WTC11 (cell line): ENCODE data around the gene PINK1. TPM values are rescaled to one million over a fixed set of nuclear protein-coding genes. Genes with fewer than 3 reads are reported as not detected.

Experiments used
- ATAC-seq: fragments of 200-7000 bp; cut with Tn5 transposase; 2 replicates; pipeline ENCODE4 v1.10.0; 2021; ENCODE audit warnings: mild to moderate bottlenecking, moderate library complexity
- CTCF ChIA-PET: fragments of 300-600 bp; sonication (Branson Sonifier 250); formaldehyde crosslinking; loops from one replicate; lab custom pipeline; 2021; ENCODE audit warnings: antibody characterized with exemption; lab: Charles Lee
- POLR2A ChIA-PET: fragments of 350-600 bp; sonication (Branson Sonifier 250); formaldehyde crosslinking; loops from one replicate; lab custom pipeline; 2021; ENCODE audit warnings: antibody characterized with exemption; lab: Charles Lee
- DNase-seq: peaks from one replicate; pipeline ENCODE4 v3.0.0; 2021; ENCODE audit warnings: low spot score
- H3K27ac Mint-ChIP-seq: 2 replicates; pipeline ENCODE4 v1.8.0; 2021; ENCODE audit warnings: mixed read lengths
- H3K27me3 Mint-ChIP-seq: 2 replicates; pipeline ENCODE4 v1.8.0; 2021; ENCODE audit warnings: low read depth, mild to moderate bottlenecking, moderate library complexity, mixed read lengths
- H3K36me3 Mint-ChIP-seq: 2 replicates; pipeline ENCODE4 v1.8.0; 2021; ENCODE audit warnings: mixed read lengths
- H3K4me1 Mint-ChIP-seq: 2 replicates; pipeline ENCODE4 v1.8.0; 2022; ENCODE audit warnings: mixed read lengths
- H3K4me3 Mint-ChIP-seq: 2 replicates; pipeline ENCODE4 v1.8.0; 2021; ENCODE audit warnings: mild to moderate bottlenecking, moderate library complexity, mixed read lengths
- H3K9me3 Mint-ChIP-seq: 2 replicates; pipeline ENCODE4 v1.8.0; 2021; ENCODE audit warnings: mixed read lengths
- ATF2 ChIP-seq: sonication (generic); formaldehyde crosslinking; IDR thresholded peaks from 2 replicates; pipeline ENCODE4 v1.8.1; 2022; ENCODE audit warnings: low read depth, missing genetic modification reagents, borderline replicate concordance
- CREM ChIP-seq: sonication (generic); formaldehyde crosslinking; IDR thresholded peaks from 2 replicates; pipeline ENCODE4 v1.8.1; 2022; ENCODE audit warnings: mild to moderate bottlenecking, missing genetic modification reagents, moderate library complexity
- E2F4 ChIP-seq: sonication (generic); formaldehyde crosslinking; IDR thresholded peaks from 2 replicates; pipeline ENCODE4 v1.8.1; 2022; ENCODE audit warnings: low read depth, mild to moderate bottlenecking, moderate library complexity, missing genetic modification reagents, borderline replicate concordance
- E2F5 ChIP-seq: sonication (generic); formaldehyde crosslinking; IDR thresholded peaks from 2 replicates; pipeline ENCODE4 v1.8.1; 2022; ENCODE audit warnings: mild to moderate bottlenecking, moderate library complexity, missing genetic modification reagents
- GABPB1 ChIP-seq: sonication (generic); formaldehyde crosslinking; IDR thresholded peaks from 2 replicates; pipeline ENCODE4 v1.8.1; 2023; ENCODE audit warnings: mild to moderate bottlenecking, missing genetic modification reagents
- HMGA2 ChIP-seq: fragments of 250-450 bp; sonication (Bioruptor Pico); IDR thresholded peaks from 2 replicates; pipeline ENCODE4 v1.4.0; 2021; ENCODE audit warnings: mild to moderate bottlenecking, moderate library complexity
- IRF1 ChIP-seq: sonication (generic); formaldehyde crosslinking; IDR thresholded peaks from 2 replicates; pipeline ENCODE4 v1.8.0; 2023; ENCODE audit warnings: missing genetic modification reagents
- KAT7 ChIP-seq: sonication (generic); formaldehyde crosslinking; IDR thresholded peaks from 2 replicates; pipeline ENCODE4 v1.8.1; 2023; ENCODE audit warnings: missing genetic modification reagents, mild to moderate bottlenecking, borderline replicate concordance
- MXD4 ChIP-seq: fragments of 250-450 bp; sonication (Bioruptor Pico); IDR thresholded peaks from 2 replicates; pipeline ENCODE4 v1.8.0; 2021; ENCODE audit warnings: mild to moderate bottlenecking, moderate library complexity, borderline replicate concordance
- NFATC4 ChIP-seq: fragments of 250-450 bp; sonication (Bioruptor Pico); IDR thresholded peaks from 2 replicates; pipeline ENCODE4 v1.9.0; 2021; ENCODE audit warnings: mild to moderate bottlenecking
- OVOL2 ChIP-seq: fragments of 250-450 bp; sonication (Bioruptor Pico); IDR thresholded peaks from 2 replicates; pipeline ENCODE4 v1.9.0; 2021; ENCODE audit warnings: mild to moderate bottlenecking, borderline replicate concordance
- RELA ChIP-seq: sonication (generic); formaldehyde crosslinking; IDR thresholded peaks from 2 replicates; pipeline ENCODE4 v1.8.1; 2022; ENCODE audit warnings: missing genetic modification reagents, mild to moderate bottlenecking, borderline replicate concordance
- RORB ChIP-seq: fragments of 250-450 bp; sonication (Bioruptor Pico); IDR thresholded peaks from 2 replicates; pipeline ENCODE4 v1.9.0; 2021; ENCODE audit warnings: mild to moderate bottlenecking
- SMAD3 ChIP-seq: sonication (generic); formaldehyde crosslinking; IDR thresholded peaks from 2 replicates; pipeline ENCODE4 v1.8.0; 2022; ENCODE audit warnings: missing genetic modification reagents, mild to moderate bottlenecking, borderline replicate concordance
- SOX15 ChIP-seq: fragments of 250-450 bp; sonication (Bioruptor Pico); IDR thresholded peaks from 2 replicates; pipeline ENCODE4 v1.9.0; 2021; ENCODE audit warnings: mild to moderate bottlenecking
- TCF7 ChIP-seq: sonication (generic); formaldehyde crosslinking; IDR thresholded peaks from 2 replicates; pipeline ENCODE4 v1.8.0; 2022; ENCODE audit warnings: mild to moderate bottlenecking, low read depth, missing genetic modification reagents, moderate library complexity
- TP53 ChIP-seq: sonication (generic); formaldehyde crosslinking; IDR thresholded peaks from 2 replicates; pipeline ENCODE4 v1.8.1; 2023; ENCODE audit warnings: mild to moderate bottlenecking, missing genetic modification reagents
- ZBTB21 ChIP-seq: sonication (generic); formaldehyde crosslinking; IDR thresholded peaks from 2 replicates; pipeline ENCODE4 v1.8.1; 2023; ENCODE audit warnings: mild to moderate bottlenecking, missing genetic modification reagents, borderline replicate concordance
- ZNF219 ChIP-seq: sonication (generic); formaldehyde crosslinking; IDR thresholded peaks from 2 replicates; pipeline ENCODE4 v1.8.0; 2023; ENCODE audit warnings: missing genetic modification reagents, mild to moderate bottlenecking, borderline replicate concordance
- total RNA-seq: library from RNA; stranded (reverse); gene quantifications from 3 replicates; pipeline ENCODE4 v1.2.3, GENCODE V29; 2021
- TF ChIP-seq, protein P1 (sequence below): sonication (generic); formaldehyde crosslinking; IDR thresholded peaks from 2 replicates; pipeline ENCODE4 v1.8.0; 2023; ENCODE audit warnings: missing genetic modification reagents, mild to moderate bottlenecking, borderline replicate concordance

The PINK1 gene
- total RNA-seq, 1 experiment from 2014 or later, result 47.7 TPM

- H3K36me3 Mint-ChIP-seq, result peaks cover 2% of the 10 kb centered on the region
- ATAC-seq (no peak), DNase-seq (no peak)
- POLR2A ChIA-PET, result interaction anchor here (0.7 kb wide), 1 partner anchor 18 kb away, joined by 3 read pairs; no protein-coding TSS in a partner anchor
- H3K27ac Mint-ChIP-seq, result no peak overlapping the region
- H3K4me1 Mint-ChIP-seq, result no peaks in the 10 kb centered on the region
- no peaks in the 10 kb centered on the region for H3K9me3 Mint-ChIP-seq
- TF ChIP-seq ATF2 (CRISPR knock-in tag) (no peak), GABPB1 (CRISPR knock-in tag) (no peak), OVOL2 (CRISPR knock-in tag) (no peak), NFATC4 (CRISPR knock-in tag) (no peak), RELA (CRISPR knock-in tag) (no peak), TP53 (no peak), ZNF219 (CRISPR knock-in tag) (no peak), KAT7 (CRISPR knock-in tag) (no peak), HMGA2 (no peak), ZBTB21 (no peak), CREM (CRISPR knock-in tag) (no peak), SMAD3 (CRISPR knock-in tag) (no peak)
- H3K4me3 Mint-ChIP-seq, result no peak overlapping the region
- H3K27me3 Mint-ChIP-seq, result no peaks in the 10 kb centered on the region
- CTCF ChIA-PET, result interaction anchor here (1.5 kb wide), 1 partner anchor 12 kb away, joined by 9 read pairs; no protein-coding TSS in a partner anchor
Observed at GRCh38 chr1:20685741-20686140, 52.5 kb downstream of the PINK1 start.

- TF ChIP-seq SOX15 (CRISPR knock-in tag), result no peak
- TF ChIP-seq E2F5, result no peak
- no peak for TF ChIP-seq TCF7
- TF ChIP-seq, all 79 proteins: peak for 0
- Mint-ChIP-seq H3K4me1 (no peaks in the 10 kb centered on the region), H3K4me3 (no peak overlapping the region), H3K36me3 (no peaks in the 10 kb centered on the region; the same call in 1 of the 2 replicates), H3K9me3 (no peaks in the 10 kb centered on the region), H3K27ac (no peak overlapping the region), H3K27me3 (no peaks in the 10 kb centered on the region)
- ChIA-PET POLR2A (no interaction called here), CTCF (interaction anchor here (1.4 to 2.7 kb wide), 2 partner anchors 10 to 41 kb away, joined by 3 to 18 read pairs; no protein-coding TSS in a partner anchor)
- ATAC-seq (no peak), DNase-seq (no peak)
Observed at GRCh38 chr1:20686883-20687725, 53.8 kb downstream of the PINK1 start.

- peaks cover 2% of the 10 kb centered on the region; the same call in 1 of the 2 replicates for H3K27me3 Mint-ChIP-seq
- no peaks in the 10 kb centered on the region for H3K36me3 Mint-ChIP-seq
- H3K4me3 Mint-ChIP-seq, result no peak overlapping the region
- H3K4me1 Mint-ChIP-seq, result no peaks in the 10 kb centered on the region
- ChIA-PET CTCF (no interaction called here), POLR2A (no interaction called here)
- ATAC-seq, result no peak
- TF ChIP-seq HMGA2 (no peak), E2F4 (CRISPR knock-in tag) (no peak), MXD4 (CRISPR knock-in tag) (no peak), ZNF219 (CRISPR knock-in tag) (no peak), RORB (CRISPR knock-in tag) (no peak), TCF7 (no peak), IRF1 (CRISPR knock-in tag) (no peak), CREM (CRISPR knock-in tag) (no peak)
- TF ChIP-seq, protein P1, sequence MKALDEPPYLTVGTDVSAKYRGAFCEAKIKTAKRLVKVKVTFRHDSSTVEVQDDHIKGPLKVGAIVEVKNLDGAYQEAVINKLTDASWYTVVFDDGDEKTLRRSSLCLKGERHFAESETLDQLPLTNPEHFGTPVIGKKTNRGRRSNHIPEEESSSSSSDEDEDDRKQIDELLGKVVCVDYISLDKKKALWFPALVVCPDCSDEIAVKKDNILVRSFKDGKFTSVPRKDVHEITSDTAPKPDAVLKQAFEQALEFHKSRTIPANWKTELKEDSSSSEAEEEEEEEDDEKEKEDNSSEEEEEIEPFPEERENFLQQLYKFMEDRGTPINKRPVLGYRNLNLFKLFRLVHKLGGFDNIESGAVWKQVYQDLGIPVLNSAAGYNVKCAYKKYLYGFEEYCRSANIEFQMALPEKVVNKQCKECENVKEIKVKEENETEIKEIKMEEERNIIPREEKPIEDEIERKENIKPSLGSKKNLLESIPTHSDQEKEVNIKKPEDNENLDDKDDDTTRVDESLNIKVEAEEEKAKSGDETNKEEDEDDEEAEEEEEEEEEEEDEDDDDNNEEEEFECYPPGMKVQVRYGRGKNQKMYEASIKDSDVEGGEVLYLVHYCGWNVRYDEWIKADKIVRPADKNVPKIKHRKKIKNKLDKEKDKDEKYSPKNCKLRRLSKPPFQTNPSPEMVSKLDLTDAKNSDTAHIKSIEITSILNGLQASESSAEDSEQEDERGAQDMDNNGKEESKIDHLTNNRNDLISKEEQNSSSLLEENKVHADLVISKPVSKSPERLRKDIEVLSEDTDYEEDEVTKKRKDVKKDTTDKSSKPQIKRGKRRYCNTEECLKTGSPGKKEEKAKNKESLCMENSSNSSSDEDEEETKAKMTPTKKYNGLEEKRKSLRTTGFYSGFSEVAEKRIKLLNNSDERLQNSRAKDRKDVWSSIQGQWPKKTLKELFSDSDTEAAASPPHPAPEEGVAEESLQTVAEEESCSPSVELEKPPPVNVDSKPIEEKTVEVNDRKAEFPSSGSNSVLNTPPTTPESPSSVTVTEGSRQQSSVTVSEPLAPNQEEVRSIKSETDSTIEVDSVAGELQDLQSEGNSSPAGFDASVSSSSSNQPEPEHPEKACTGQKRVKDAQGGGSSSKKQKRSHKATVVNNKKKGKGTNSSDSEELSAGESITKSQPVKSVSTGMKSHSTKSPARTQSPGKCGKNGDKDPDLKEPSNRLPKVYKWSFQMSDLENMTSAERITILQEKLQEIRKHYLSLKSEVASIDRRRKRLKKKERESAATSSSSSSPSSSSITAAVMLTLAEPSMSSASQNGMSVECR (CRISPR knock-in tag), result no peak
- DNase-seq, result no peak
- H3K9me3 Mint-ChIP-seq, result no peaks in the 10 kb centered on the region
- H3K27ac Mint-ChIP-seq, result no peak overlapping the region
Observed at GRCh38 chr1:20689645-20690056, 56.4 kb downstream of the PINK1 start.
